Thyroid gland (tissue), 4 donors: Measurements from ENCODE around the gene TACR2. TPM values are rescaled to one million over a fixed set of nuclear protein-coding genes. Genes with fewer than 3 reads are reported as not detected.
"Not testable (repeated sequence)": the region's sequence is repeated elsewhere in the genome, so short reads cannot be mapped to it uniquely, and the experiment has no call there.

Source experiments
- DNase-seq, 2 donors: peaks; one replicate each; pipeline ENCODE4 v3.0.0-alpha.2; 2019
- H3K27ac ChIP-seq, 3 donors: fragments of 200-600 bp; sonication (generic); 1 replicate in 2 of 3; 2 replicates in 1 of 3; pipeline ENCODE4 v1.5.1; 2016 to 2019; ENCODE audit warnings: mild to moderate bottlenecking in 1 of 3, moderate library complexity in 1 of 3
- H3K27me3 ChIP-seq: fragments of 200-600 bp; sonication (generic); one replicate; pipeline ENCODE4 v1.5.1; 2019
- H3K36me3 ChIP-seq, 2 donors: fragments of 200-600 bp; sonication (generic); one replicate each; pipeline ENCODE4 v1.5.1; 2016 to 2019
- H3K4me1 ChIP-seq, 2 donors: fragments of 200-600 bp; sonication (generic); one replicate each; pipeline ENCODE4 v1.5.1; 2017 to 2019
- H3K4me3 ChIP-seq, 3 donors: fragments of 200-600 bp; sonication (generic); replicated peaks in 1 of 3; 1 replicate in 2 of 3; 2 replicates in 1 of 3; pipeline ENCODE4 v1.5.1; 2016; ENCODE audit warnings: mild to moderate bottlenecking in 1 of 3
- H3K9me3 ChIP-seq: fragments of 200-600 bp; sonication (generic); one replicate; pipeline ENCODE4 v1.5.1; 2017
- POLR2A ChIP-seq, 2 donors: fragments of 450-650 bp; IDR thresholded peaks; one replicate each; pipeline ENCODE4 v1.6.1; 2017; ENCODE audit warnings: antibody characterized with exemption in 2 of 2, mild to moderate bottlenecking in 2 of 2, moderate library complexity in 1 of 2
- WGBS, 2 donors: methylation state at CpG; one replicate each; pipeline ENCODE4 v1.1.5; 2017; 5-methylcytosine and 5-hydroxymethylcytosine counted together
- intact Hi-C: fragments of 100-400 bp; cut with DNase I; formaldehyde crosslinking; loops from one replicate; pipeline ENCODE4 v1.15.1; 2023
- total RNA-seq, 4 donors: library from RNA; depleted of rRNA; stranded (reverse); fragments of >200 nt; gene quantifications; one replicate each; pipeline ENCODE4 v1.2.3, GENCODE V29; 2016
- TF ChIP-seq, protein P1 (sequence below), 6 experiments: fragments of 200-600 bp in 3 of 6; fragments of 450-650 bp in 3 of 6; sonication (generic) in 3 of 6; IDR thresholded peaks; one replicate each; pipeline ENCODE4 v1.5.1; 2016 to 2019; ENCODE audit warnings: antibody characterized with exemption in 6 of 6, mild to moderate bottlenecking in 2 of 6, inconsistent platforms in 1 of 6, moderate library complexity in 1 of 6

The TACR2 gene
- total RNA-seq, 4 donors from 2014 or later = not detected

DNA sequence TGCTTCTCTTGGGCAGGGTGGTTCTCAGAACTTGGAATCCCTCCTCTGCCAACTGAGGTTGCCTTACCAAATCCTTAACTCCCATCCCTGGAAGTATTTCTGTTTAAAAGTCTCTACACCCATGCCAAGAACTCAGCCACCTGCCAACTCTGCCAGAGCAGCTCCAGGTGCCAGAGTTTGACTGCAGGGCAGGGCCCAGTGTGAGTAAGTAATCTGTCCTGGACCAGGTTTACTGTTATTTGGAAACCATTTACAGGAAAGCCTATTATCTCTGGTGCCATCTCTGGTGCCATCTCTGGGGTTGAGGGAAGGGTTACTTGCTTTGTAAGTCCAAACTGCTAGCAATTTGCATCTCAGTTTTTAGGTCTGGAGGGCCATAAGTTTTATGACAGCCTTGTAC lies 37.1 kb upstream of the TACR2 start:
- H3K36me3 ChIP-seq = no peaks in the 10 kb centered on the region
- peak; percentile 43 to 51 for DNase-seq
- TF ChIP-seq, protein P1, sequence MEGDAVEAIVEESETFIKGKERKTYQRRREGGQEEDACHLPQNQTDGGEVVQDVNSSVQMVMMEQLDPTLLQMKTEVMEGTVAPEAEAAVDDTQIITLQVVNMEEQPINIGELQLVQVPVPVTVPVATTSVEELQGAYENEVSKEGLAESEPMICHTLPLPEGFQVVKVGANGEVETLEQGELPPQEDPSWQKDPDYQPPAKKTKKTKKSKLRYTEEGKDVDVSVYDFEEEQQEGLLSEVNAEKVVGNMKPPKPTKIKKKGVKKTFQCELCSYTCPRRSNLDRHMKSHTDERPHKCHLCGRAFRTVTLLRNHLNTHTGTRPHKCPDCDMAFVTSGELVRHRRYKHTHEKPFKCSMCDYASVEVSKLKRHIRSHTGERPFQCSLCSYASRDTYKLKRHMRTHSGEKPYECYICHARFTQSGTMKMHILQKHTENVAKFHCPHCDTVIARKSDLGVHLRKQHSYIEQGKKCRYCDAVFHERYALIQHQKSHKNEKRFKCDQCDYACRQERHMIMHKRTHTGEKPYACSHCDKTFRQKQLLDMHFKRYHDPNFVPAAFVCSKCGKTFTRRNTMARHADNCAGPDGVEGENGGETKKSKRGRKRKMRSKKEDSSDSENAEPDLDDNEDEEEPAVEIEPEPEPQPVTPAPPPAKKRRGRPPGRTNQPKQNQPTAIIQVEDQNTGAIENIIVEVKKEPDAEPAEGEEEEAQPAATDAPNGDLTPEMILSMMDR (IDR thresholded peaks at IDR 0.05) = no peak
- TF ChIP-seq POLR2A (IDR thresholded peaks at IDR 0.05) = no peak
- no peaks in the 10 kb centered on the region for H3K27me3 ChIP-seq
- H3K4me3 ChIP-seq = no peak overlapping the region
- H3K9me3 ChIP-seq = no peaks in the 10 kb centered on the region
- intact Hi-C loops = no loop called here
- H3K27ac ChIP-seq = peak overlapping the region in 1 of 3 donors; percentile 29
- peaks cover 26 to 32% of the 10 kb centered on the region in 2 donors for H3K4me1 ChIP-seq

DNA sequence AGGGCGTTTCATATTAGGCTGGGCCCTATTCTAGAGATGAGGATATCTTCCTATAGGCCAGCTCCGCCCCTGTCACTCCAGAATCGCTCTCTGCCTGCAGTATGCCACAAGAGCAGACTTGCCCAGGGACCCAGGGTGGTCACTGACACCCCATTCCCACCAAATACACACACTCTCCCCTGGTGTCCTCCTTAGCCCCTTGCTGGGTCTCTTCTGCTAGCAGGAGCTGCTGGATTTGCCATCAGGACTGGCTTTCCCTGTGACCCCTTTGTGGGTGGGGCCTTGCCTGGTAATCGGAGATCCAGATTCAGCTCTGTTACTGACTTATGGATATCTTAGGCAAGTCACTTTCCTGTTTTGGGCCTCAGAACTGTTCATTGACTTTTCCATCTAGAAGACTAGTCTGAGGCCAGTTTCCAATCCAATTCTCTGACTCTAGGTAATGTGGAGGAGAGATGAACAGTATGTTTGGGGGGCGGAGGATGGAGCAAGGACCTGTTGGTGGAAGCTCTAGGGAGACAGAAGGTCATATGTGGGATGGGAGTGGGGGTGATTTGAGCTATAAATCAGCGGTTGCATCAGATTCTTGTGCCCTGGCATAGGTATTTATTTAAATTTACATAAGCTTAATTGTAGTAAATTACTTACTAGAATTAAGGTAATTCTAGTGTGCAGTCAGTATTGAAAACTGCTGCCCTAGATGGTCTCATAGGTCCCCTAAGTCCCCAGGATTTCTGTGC lies 36.1 kb upstream of the TACR2 start:
- DNase-seq = no peak
- no peak overlapping the region for H3K4me3 ChIP-seq
- intact Hi-C loops = no loop called here
- peak overlapping the region in 1 of 3 donors; percentile 23 for H3K27ac ChIP-seq
- H3K36me3 ChIP-seq = no peaks in the 10 kb centered on the region
- H3K4me1 ChIP-seq = peaks cover 17 to 23% of the 10 kb centered on the region in 2 donors
- H3K27me3 ChIP-seq = no peaks in the 10 kb centered on the region
- TF ChIP-seq, protein P1 (IDR thresholded peaks at IDR 0.05) = no peak
- TF ChIP-seq POLR2A (IDR thresholded peaks at IDR 0.05) = no peak
- no peaks in the 10 kb centered on the region for H3K9me3 ChIP-seq
- 77 to 87% methylated on average over 6 of the region's 6 CpGs for WGBS, 2 donors

DNA sequence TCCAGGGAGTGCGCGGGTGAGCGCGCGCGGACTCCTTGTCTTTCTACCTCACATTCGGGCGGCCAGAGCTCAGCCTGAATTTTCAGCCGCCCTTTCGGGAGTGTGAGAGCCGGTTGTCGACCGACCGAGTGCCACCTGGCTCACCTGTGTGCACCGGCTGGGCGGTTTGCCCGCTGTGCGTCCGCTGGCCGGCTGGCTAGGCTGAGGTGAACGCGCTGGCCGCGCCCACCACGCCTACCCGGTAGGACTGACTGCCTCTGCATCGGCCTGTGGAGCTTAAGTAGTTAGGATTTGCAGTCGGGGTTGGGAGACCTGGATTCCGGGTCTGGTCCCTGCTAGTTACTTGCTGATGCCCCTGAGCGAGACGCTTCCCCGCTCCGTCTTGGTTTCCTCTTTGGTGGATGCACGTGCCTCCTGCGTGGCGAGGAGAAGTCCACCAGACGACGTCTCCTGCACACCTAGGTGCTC lies 35.1 kb upstream of the TACR2 start:
- H3K27ac ChIP-seq = peak overlapping the region; percentile 46 to 77 (median 53)
- H3K27me3 ChIP-seq = no peaks in the 10 kb centered on the region
- H3K9me3 ChIP-seq = no peaks in the 10 kb centered on the region
- intact Hi-C loops = no loop called here
- TF ChIP-seq, protein P1 (IDR thresholded peaks at IDR 0.05) = no peak
- TF ChIP-seq POLR2A (IDR thresholded peaks at IDR 0.05) = peak in 1 of 2 donors; percentile 2
- DNase-seq = peak; percentile 82 to 87
- H3K4me1 ChIP-seq = peaks cover 14 to 22% of the 10 kb centered on the region in 2 donors
- WGBS, 2 donors = 17 to 25% methylated on average over 15 to 24 of the region's 38 CpGs
- peak overlapping the region in 2 of 3 donors; percentile 43 to 85 for H3K4me3 ChIP-seq
- H3K36me3 ChIP-seq = no peaks in the 10 kb centered on the region

DNA sequence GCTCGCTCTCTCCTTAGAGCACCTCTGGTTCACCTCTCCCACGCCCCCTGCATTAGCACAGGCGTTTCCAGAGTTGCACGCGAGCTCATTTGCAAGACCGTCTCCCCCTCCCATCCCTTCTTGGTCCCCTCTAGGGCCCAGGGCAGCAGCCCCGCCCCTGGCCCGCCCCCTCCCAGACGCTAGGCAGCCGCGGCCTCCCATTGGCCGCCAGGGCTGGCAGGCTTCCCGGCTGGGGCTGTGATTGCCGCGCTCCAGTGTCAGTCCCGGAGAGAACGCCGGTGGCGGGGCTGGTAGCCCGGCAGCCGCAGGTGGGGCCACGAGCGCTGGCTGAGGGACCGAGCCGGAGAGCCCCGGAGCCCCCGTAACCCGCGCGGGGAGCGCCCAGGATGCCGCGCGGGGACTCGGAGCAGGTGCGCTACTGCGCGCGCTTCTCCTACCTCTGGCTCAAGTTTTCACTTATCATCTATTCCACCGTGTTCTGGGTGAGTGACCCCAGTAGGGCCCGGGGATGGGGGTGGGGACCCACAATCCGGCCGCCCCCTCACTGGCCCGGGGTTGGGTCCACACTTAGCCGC lies 34.6 kb upstream of the TACR2 start, which contains the start of gene TSPAN15:
Gene TSPAN15, plus strand, starts transcription at position 257 of the 575 bp plus-strand sequence. Its CDS starts 130 bp downstream, at position 387.
- DNase-seq = peak; percentile 93 to 94
- Histone ChIP-seq H3K36me3 (no peaks in the 10 kb centered on the region), H3K4me3 (peak within 1 kb of the TSS in 2 of 3 donors; percentile 43 to 85), H3K9me3 (no peaks in the 10 kb centered on the region), H3K27me3 (no peaks in the 10 kb centered on the region), H3K4me1 (peaks cover 14 to 22% of the 10 kb centered on the region in 2 donors), H3K27ac (peak within 1 kb of the TSS; percentile 46 to 77 (median 53))
- intact Hi-C loops = no loop called here
- WGBS, 2 donors = 1 to 2% methylated on average over 15 to 29 of the region's 45 CpGs
- TF ChIP-seq, protein P1 (IDR thresholded peaks at IDR 0.05) = no peak
- TF ChIP-seq POLR2A (IDR thresholded peaks at IDR 0.05) = peak in 1 of 2 donors; percentile 56

DNA sequence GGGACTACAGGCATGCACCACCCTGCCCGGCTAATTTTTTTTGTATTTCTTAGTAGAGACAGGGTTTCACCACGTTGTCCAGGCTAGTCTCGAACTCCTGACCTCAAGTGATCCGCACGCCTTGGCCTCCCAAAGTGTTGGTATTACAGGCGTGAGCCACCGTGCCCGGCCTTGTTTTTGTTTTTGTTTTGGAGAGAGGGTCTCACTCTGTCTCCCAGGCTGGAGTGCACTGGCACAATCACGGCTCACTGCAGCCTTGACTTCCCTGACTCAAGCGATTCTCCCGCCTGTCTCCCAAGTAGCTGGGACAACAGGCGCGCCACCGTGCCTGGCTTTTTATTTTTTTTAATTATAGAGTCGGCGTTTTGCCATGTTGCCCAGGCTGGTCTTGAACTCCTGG lies 33.7 kb upstream of the TACR2 start:
- DNase-seq, intact Hi-C loops, H3K36me3 ChIP-seq, H3K4me3 ChIP-seq, H3K27ac ChIP-seq, H3K9me3 ChIP-seq, H3K27me3 ChIP-seq: not testable (repeated sequence)
- H3K4me1 ChIP-seq = peaks cover 14 to 22% of the 10 kb centered on the region in 2 donors
- 84 to 88% methylated on average over 16 of the region's 16 CpGs for WGBS, 2 donors
